HG02678 (cell line): ENCODE data around the gene GPC1.

ENCODE experiments used
- ATAC-seq: cut with Tn5 transposase; IDR thresholded peaks from one replicate; pipeline ENCODE4 v1.9.1; 2021; ENCODE audit warnings: mild to moderate bottlenecking, moderate library complexity; ENCODE audit not compliant: unreplicated experiment

Gene GPC1

GRCh38 chr2:240429341-240429871 is 6.1 kb upstream of the GPC1 start:
- ATAC-seq: no peak

- no peak for ATAC-seq
Measured at GRCh38 chr2:240429872-240430491, 5.5 kb upstream of the GPC1 start.

GRCh38 chr2:240430595-240430994 is 4.9 kb upstream of the GPC1 start:
- no peak for ATAC-seq

- no peak for ATAC-seq
Measured at GRCh38 chr2:240431271-240431660, 4.2 kb upstream of the GPC1 start.

- no peak for ATAC-seq
Measured at GRCh38 chr2:240431661-240432424, 3.6 kb upstream of the GPC1 start.

- no peak for ATAC-seq
Measured at GRCh38 chr2:240432430-240432819, 3.0 kb upstream of the GPC1 start.

- ATAC-seq: no peak
Measured at GRCh38 chr2:240432820-240433801, 2.4 kb upstream of the GPC1 start.

- no peak for ATAC-seq
Measured at GRCh38 chr2:240433973-240434727, 1.3 kb upstream of the GPC1 start.

GRCh38 chr2:240434728-240435456 is 571 bp upstream of the GPC1 start:
- peak; percentile 67 for ATAC-seq

- ATAC-seq: peak; percentile 11
Measured at GRCh38 chr2:240435948-240436682, 652 bp downstream of the GPC1 start.

GRCh38 chr2:240436683-240437550 is 1.5 kb downstream of the GPC1 start:
- no peak for ATAC-seq

- ATAC-seq: no peak
Measured at GRCh38 chr2:240437551-240437860, 2.0 kb downstream of the GPC1 start.

GRCh38 chr2:240437861-240438809 is 2.7 kb downstream of the GPC1 start:
- ATAC-seq: no peak

- no peak for ATAC-seq
Measured at GRCh38 chr2:240438810-240439697, 3.6 kb downstream of the GPC1 start.

- ATAC-seq: no peak
Measured at GRCh38 chr2:240439698-240440151, 4.3 kb downstream of the GPC1 start.

GRCh38 chr2:240440251-240440650 is 4.8 kb downstream of the GPC1 start:
- no peak for ATAC-seq
